Measurements from ENCODE around the gene CREB1. TPM values are rescaled to one million over a fixed set of nuclear protein-coding genes. Genes with fewer than 3 reads are reported as not detected.

The CREB1 gene
- total RNA-seq, 1 donor from 2014 or later = 164 TPM

DNA sequence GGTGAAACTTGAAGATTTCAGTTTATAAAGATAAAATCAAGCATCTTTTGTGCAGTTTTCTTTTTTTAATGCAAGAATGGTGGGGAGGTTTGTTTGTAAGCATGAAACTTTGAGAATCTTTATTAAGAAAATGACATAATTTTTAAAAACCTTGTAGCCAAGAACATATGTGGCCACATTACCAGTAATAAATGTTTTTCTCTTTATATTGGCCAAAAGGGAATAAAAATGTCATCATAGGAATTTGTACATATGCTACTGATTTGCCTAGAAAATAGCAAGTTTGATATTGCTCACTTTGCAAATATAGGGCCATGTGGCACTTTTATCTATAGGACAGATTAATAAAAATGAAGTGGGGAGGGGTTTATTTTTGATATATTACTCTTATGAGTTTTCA, 69.9 kb downstream of the CREB1 start:
- Histone ChIP-seq H3K27ac (no peak overlapping the region), H3K27me3 (no peaks in the 10 kb centered on the region), H2AFZ (replicated peaks) (no peak overlapping the region), H3K4me3 (no peak overlapping the region), H3K4me1 (no peaks in the 10 kb centered on the region), H3K79me2 (ENCODE audit: low read depth) (no peaks in the 10 kb centered on the region), H3F3A (ENCODE audit: low read depth) (peaks cover 50% of the 10 kb centered on the region), H3K9me3 (ENCODE audit: low read depth) (no peaks in the 10 kb centered on the region), H4K20me1 (ENCODE audit: low read depth) (no peaks in the 10 kb centered on the region), H3K36me3 (peaks cover 18% of the 10 kb centered on the region), H3K9ac (no peak overlapping the region), H3K4me2 (no peak overlapping the region)
- Mint-ChIP-seq H3K4me1 (peaks cover 6% of the 10 kb centered on the region), H3K9me3 (no peaks in the 10 kb centered on the region), H3K4me3 (no peak overlapping the region), H3K27ac (no peak overlapping the region), H3K36me3 (peaks cover 18% of the 10 kb centered on the region), H3K27me3 (ENCODE audit: insufficient read depth, low read depth) (peaks cover 2% of the 10 kb centered on the region)
- TF ChIP-seq, protein P1, sequence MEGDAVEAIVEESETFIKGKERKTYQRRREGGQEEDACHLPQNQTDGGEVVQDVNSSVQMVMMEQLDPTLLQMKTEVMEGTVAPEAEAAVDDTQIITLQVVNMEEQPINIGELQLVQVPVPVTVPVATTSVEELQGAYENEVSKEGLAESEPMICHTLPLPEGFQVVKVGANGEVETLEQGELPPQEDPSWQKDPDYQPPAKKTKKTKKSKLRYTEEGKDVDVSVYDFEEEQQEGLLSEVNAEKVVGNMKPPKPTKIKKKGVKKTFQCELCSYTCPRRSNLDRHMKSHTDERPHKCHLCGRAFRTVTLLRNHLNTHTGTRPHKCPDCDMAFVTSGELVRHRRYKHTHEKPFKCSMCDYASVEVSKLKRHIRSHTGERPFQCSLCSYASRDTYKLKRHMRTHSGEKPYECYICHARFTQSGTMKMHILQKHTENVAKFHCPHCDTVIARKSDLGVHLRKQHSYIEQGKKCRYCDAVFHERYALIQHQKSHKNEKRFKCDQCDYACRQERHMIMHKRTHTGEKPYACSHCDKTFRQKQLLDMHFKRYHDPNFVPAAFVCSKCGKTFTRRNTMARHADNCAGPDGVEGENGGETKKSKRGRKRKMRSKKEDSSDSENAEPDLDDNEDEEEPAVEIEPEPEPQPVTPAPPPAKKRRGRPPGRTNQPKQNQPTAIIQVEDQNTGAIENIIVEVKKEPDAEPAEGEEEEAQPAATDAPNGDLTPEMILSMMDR (IDR thresholded peaks at IDR 0.05) = no peak
- TF ChIP-seq EZH2 (IDR thresholded peaks at IDR 0.05) (no peak), EZH2phosphoT487 (IDR thresholded peaks at IDR 0.05) (no peak)
- no peak for DNase-seq (ENCODE audit: low spot score)

DNA sequence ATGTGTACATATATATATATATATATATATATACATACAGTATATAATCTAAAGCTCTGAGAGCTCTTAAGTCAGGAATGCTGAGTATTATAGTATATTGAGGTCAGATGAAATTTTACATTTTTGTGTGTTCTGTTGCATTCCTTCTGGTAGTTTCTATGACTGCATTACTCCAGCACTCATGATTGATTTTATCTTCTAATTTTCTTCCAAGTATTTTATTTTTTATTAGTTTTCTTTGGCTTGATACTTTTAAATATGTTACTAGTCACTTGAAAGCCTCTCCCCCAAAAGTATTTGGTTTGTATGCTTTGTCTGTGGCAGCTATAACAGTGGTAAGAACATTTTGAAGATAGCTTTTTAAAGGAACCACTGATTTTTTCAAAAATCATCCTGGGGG, 70.5 kb downstream of the CREB1 start:
- TF ChIP-seq, protein P1 (IDR thresholded peaks at IDR 0.05) = no peak
- TF ChIP-seq EZH2 (IDR thresholded peaks at IDR 0.05) = no peak
- TF ChIP-seq EZH2phosphoT487 (IDR thresholded peaks at IDR 0.05) = no peak
- no peak overlapping the region for H3K27ac ChIP-seq

DNA sequence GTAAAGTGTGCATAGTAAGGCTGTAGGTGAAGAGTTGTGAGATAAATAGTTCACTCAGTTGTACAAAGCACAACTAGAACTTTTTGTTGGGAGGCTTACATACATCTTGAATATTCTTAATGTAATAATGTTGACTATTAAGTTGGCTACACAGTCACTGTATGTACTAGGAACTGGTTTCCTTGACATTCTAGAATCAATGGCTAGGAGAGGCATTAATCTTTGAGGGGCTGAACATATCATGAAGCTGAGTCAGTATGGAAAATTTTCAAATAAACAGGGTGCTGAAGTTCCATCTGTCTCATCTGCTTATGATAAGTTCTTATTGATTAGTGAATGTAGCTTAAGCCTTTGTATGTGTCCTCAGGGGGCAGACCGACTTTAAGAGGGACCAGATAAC, 72.0 kb downstream of the CREB1 start:
- no peak overlapping the region for H3K27ac ChIP-seq
- no peaks in the 10 kb centered on the region for H3K79me2 ChIP-seq (ENCODE audit: low read depth)
- H3K4me1 ChIP-seq = no peaks in the 10 kb centered on the region
- no peak overlapping the region for H2AFZ ChIP-seq (replicated peaks)
- no peaks in the 10 kb centered on the region for H4K20me1 ChIP-seq (ENCODE audit: low read depth)
- H3F3A ChIP-seq (ENCODE audit: low read depth) = peaks cover 51% of the 10 kb centered on the region
- no peak overlapping the region for H3K4me2 ChIP-seq
- peaks cover 16% of the 10 kb centered on the region for H3K36me3 ChIP-seq
- no peak for DNase-seq (ENCODE audit: low spot score)
- no peak overlapping the region for H3K4me3 ChIP-seq
- Mint-ChIP-seq H3K9me3 (no peaks in the 10 kb centered on the region), H3K4me3 (no peak overlapping the region), H3K4me1 (peaks cover 6% of the 10 kb centered on the region), H3K36me3 (peaks cover 23% of the 10 kb centered on the region), H3K27ac (no peak overlapping the region), H3K27me3 (ENCODE audit: insufficient read depth, low read depth) (no peaks in the 10 kb centered on the region)
- no peaks in the 10 kb centered on the region for H3K9me3 ChIP-seq (ENCODE audit: low read depth)
- H3K9ac ChIP-seq = no peak overlapping the region
- TF ChIP-seq EZH2phosphoT487 (IDR thresholded peaks at IDR 0.05) (no peak), EZH2 (IDR thresholded peaks at IDR 0.05) (no peak)
- TF ChIP-seq, protein P1 (IDR thresholded peaks at IDR 0.05) = no peak
- no peaks in the 10 kb centered on the region for H3K27me3 ChIP-seq

More for the DNA sequence above, 70.5 kb downstream of the CREB1 start:
- DNase-seq (ENCODE audit: low spot score) = no peak
- Mint-ChIP-seq H3K4me3 (no peak overlapping the region), H3K36me3 (peaks cover 19% of the 10 kb centered on the region), H3K4me1 (peaks cover 6% of the 10 kb centered on the region), H3K9me3 (no peaks in the 10 kb centered on the region), H3K27ac (no peak overlapping the region), H3K27me3 (ENCODE audit: insufficient read depth, low read depth) (peaks cover 2% of the 10 kb centered on the region)
- H3K9me3 ChIP-seq (ENCODE audit: low read depth) = no peaks in the 10 kb centered on the region
- H3K36me3 ChIP-seq = peaks cover 18% of the 10 kb centered on the region
- peaks cover 56% of the 10 kb centered on the region for H3F3A ChIP-seq (ENCODE audit: low read depth)
- no peak overlapping the region for H3K4me3 ChIP-seq
- H2AFZ ChIP-seq (replicated peaks) = no peak overlapping the region
- H3K4me2 ChIP-seq = no peak overlapping the region
- H3K9ac ChIP-seq = no peak overlapping the region
- H3K79me2 ChIP-seq (ENCODE audit: low read depth) = no peaks in the 10 kb centered on the region
- H3K4me1 ChIP-seq = no peaks in the 10 kb centered on the region
- no peaks in the 10 kb centered on the region for H4K20me1 ChIP-seq (ENCODE audit: low read depth)
- no peaks in the 10 kb centered on the region for H3K27me3 ChIP-seq

Data from neural progenitor cell (in vitro differentiated cells).